ENCODE results near the gene INSIG1. TPM values are rescaled to one million over a fixed set of nuclear protein-coding genes. Genes with fewer than 3 reads are reported as not detected.

Gene INSIG1
- total RNA-seq, 1 experiment from 2014 or later, result 92.6 TPM

- Histone ChIP-seq H3K27me3 (ENCODE audit: control insufficient read depth, insufficient read depth, low read length) (no peaks in the 10 kb centered on the region), H3K4me1 (ENCODE audit: control insufficient read depth, insufficient read depth, low read length) (no peaks in the 10 kb centered on the region), H3K27ac (ENCODE audit: low read length) (no peak overlapping the region), H3K36me3 (ENCODE audit: control insufficient read depth, insufficient read depth, low read length) (no peaks in the 10 kb centered on the region), H3K4me3 (ENCODE audit: low read depth in 2 of 2, low read length in 2 of 2) (no peak overlapping the region), H3K9me3 (ENCODE audit: control insufficient read depth, insufficient read depth, low read depth, low read length) (no peaks in the 10 kb centered on the region)
- ATAC-seq (no peak), DNase-seq (ENCODE audit: low read depth, low spot score) (no peak)
- TF ChIP-seq, protein P1, sequence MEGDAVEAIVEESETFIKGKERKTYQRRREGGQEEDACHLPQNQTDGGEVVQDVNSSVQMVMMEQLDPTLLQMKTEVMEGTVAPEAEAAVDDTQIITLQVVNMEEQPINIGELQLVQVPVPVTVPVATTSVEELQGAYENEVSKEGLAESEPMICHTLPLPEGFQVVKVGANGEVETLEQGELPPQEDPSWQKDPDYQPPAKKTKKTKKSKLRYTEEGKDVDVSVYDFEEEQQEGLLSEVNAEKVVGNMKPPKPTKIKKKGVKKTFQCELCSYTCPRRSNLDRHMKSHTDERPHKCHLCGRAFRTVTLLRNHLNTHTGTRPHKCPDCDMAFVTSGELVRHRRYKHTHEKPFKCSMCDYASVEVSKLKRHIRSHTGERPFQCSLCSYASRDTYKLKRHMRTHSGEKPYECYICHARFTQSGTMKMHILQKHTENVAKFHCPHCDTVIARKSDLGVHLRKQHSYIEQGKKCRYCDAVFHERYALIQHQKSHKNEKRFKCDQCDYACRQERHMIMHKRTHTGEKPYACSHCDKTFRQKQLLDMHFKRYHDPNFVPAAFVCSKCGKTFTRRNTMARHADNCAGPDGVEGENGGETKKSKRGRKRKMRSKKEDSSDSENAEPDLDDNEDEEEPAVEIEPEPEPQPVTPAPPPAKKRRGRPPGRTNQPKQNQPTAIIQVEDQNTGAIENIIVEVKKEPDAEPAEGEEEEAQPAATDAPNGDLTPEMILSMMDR (IDR thresholded peaks at IDR 0.05), result no peak
- TF ChIP-seq, protein P2, sequence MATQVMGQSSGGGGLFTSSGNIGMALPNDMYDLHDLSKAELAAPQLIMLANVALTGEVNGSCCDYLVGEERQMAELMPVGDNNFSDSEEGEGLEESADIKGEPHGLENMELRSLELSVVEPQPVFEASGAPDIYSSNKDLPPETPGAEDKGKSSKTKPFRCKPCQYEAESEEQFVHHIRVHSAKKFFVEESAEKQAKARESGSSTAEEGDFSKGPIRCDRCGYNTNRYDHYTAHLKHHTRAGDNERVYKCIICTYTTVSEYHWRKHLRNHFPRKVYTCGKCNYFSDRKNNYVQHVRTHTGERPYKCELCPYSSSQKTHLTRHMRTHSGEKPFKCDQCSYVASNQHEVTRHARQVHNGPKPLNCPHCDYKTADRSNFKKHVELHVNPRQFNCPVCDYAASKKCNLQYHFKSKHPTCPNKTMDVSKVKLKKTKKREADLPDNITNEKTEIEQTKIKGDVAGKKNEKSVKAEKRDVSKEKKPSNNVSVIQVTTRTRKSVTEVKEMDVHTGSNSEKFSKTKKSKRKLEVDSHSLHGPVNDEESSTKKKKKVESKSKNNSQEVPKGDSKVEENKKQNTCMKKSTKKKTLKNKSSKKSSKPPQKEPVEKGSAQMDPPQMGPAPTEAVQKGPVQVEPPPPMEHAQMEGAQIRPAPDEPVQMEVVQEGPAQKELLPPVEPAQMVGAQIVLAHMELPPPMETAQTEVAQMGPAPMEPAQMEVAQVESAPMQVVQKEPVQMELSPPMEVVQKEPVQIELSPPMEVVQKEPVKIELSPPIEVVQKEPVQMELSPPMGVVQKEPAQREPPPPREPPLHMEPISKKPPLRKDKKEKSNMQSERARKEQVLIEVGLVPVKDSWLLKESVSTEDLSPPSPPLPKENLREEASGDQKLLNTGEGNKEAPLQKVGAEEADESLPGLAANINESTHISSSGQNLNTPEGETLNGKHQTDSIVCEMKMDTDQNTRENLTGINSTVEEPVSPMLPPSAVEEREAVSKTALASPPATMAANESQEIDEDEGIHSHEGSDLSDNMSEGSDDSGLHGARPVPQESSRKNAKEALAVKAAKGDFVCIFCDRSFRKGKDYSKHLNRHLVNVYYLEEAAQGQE (IDR thresholded peaks at IDR 0.05; ENCODE audit: insufficient read depth in 1 of 2, low read depth in 2 of 2, low read length in 1 of 2), result no peak
- TF ChIP-seq POLR2AphosphoS5 (IDR thresholded peaks at IDR 0.05; ENCODE audit: low read depth, low read length) (no peak), TCF7L2 (IDR thresholded peaks at IDR 0.05; ENCODE audit: low read depth, low read length) (no peak), SIN3A (IDR thresholded peaks at IDR 0.05; ENCODE audit: borderline replicate concordance, insufficient read depth, low read depth, low read length) (no peak)
- no TSS peak for BruUV-seq (replicated peaks)
- intact Hi-C loops (cut with micrococcal nuclease; ENCODE audit: unreplicated experiment), result no loop called here
- in situ Hi-C loops (cut with HindIII; ENCODE audit: low pct_unique_long_range_greater_than_20kb, low sequenced_read_pairs), result no loop called here
- ChIA-PET CTCF (no interaction called here), POLR2A (no interaction called here)
Measured at GRCh38 chr7:155354371-155355048, 56.8 kb downstream of the INSIG1 start.

- ChIA-PET CTCF (no interaction called here), POLR2A (no interaction called here)
- in situ Hi-C loops (cut with HindIII; ENCODE audit: low pct_unique_long_range_greater_than_20kb, low sequenced_read_pairs), result no loop called here
- TF ChIP-seq POLR2AphosphoS5 (IDR thresholded peaks at IDR 0.05; ENCODE audit: low read depth, low read length) (no peak), TCF7L2 (IDR thresholded peaks at IDR 0.05; ENCODE audit: low read depth, low read length) (no peak), SIN3A (IDR thresholded peaks at IDR 0.05; ENCODE audit: borderline replicate concordance, insufficient read depth, low read depth, low read length) (no peak)
- TF ChIP-seq, protein P1 (IDR thresholded peaks at IDR 0.05), result no peak
- TF ChIP-seq, protein P2 (IDR thresholded peaks at IDR 0.05; ENCODE audit: insufficient read depth in 1 of 2, low read depth in 2 of 2, low read length in 1 of 2), result no peak
- H3K4me3 ChIP-seq (ENCODE audit: low read depth in 2 of 2, low read length in 2 of 2), result no peak overlapping the region
- H3K27me3 ChIP-seq (ENCODE audit: control insufficient read depth, insufficient read depth, low read length), result no peaks in the 10 kb centered on the region
- no peak for ATAC-seq
- BruUV-seq (replicated peaks), result no TSS peak
- no peak overlapping the region for H3K27ac ChIP-seq (ENCODE audit: low read length)
- H3K9me3 ChIP-seq (ENCODE audit: control insufficient read depth, insufficient read depth, low read depth, low read length), result no peaks in the 10 kb centered on the region
- no peaks in the 10 kb centered on the region for H3K4me1 ChIP-seq (ENCODE audit: control insufficient read depth, insufficient read depth, low read length)
- DNase-seq (ENCODE audit: low read depth, low spot score), result no peak
- no peaks in the 10 kb centered on the region for H3K36me3 ChIP-seq (ENCODE audit: control insufficient read depth, insufficient read depth, low read length)
- intact Hi-C loops (cut with micrococcal nuclease; ENCODE audit: unreplicated experiment), result no loop called here
Measured at GRCh38 chr7:155355176-155355575, 57.5 kb downstream of the INSIG1 start.
